GM12878 (cell line): ENCODE measurements around the gene SYPL1. TPM values are rescaled to one million over a fixed set of nuclear protein-coding genes. Genes with fewer than 3 reads are reported as not detected.

ENCODE experiments used
- ATAC-seq: fragments of 200-7000 bp; cut with Tn5 transposase; 3 replicates; pipeline ENCODE4 v1.9.1; 2020; ENCODE audit warnings: mild to moderate bottlenecking, moderate library complexity
- BruUV-seq: library from RNA; stranded (reverse); fragments of 400-500 nt; replicated peaks from 2 replicates; lab custom pipeline; 2021; lab: Mats Ljungman, UMichigan
- CTCF ChIA-PET: fragments of 300-600 bp; sonication (Branson Sonifier 250); formaldehyde crosslinking; extraction: SDS; loops from one replicate; lab custom pipeline; 2021; ENCODE audit warnings: inconsistent platforms; lab: Yijun Ruan, JAX
- POLR2A ChIA-PET: fragments of 350-600 bp; formaldehyde crosslinking; extraction: SDS; loops from one replicate; lab custom pipeline; 2021; ENCODE audit warnings: inconsistent platforms; lab: Charles Lee
- RAD21 ChIA-PET: fragments of 300-600 bp; sonication (Branson Sonifier 250); formaldehyde crosslinking; loops from one replicate; lab custom pipeline; 2023; ENCODE audit warnings: antibody characterized with exemption; ENCODE audit not compliant: unreplicated experiment; lab: Charles Lee
- SMC1A ChIA-PET: fragments of 300-600 bp; sonication (Branson Sonifier 250); formaldehyde crosslinking; loops from one replicate; lab custom pipeline; 2023; ENCODE audit not compliant: unreplicated experiment, uncharacterized antibody; lab: Charles Lee
- DNase-seq: peaks from one replicate; pipeline ENCODE4 v3.0.0-alpha.2; 2011; ENCODE audit warnings: low read depth, low spot score
- FAIRE-seq: peaks from 3 replicates; lab custom pipeline; 2011; peaks lifted over from hg19 to GRCh38; lab: Jason Lieb, UNC
- H2AFZ ChIP-seq: 2 replicates; pipeline ENCODE4 v1.6.0; 2011; ENCODE audit warnings: low read depth, low read length, control low read depth; ENCODE audit not compliant: control insufficient read depth
- H3K27ac ChIP-seq: 2 replicates; pipeline ENCODE4 v1.5.1; 2011; ENCODE audit warnings: control low read depth; ENCODE audit not compliant: control insufficient read depth, insufficient read depth
- H3K27me3 ChIP-seq, 2 experiments: replicated peaks in 1 of 2; 2 replicates each; pipeline versions ENCODE4 v1.6.0 to v1.6.1; 2011; ENCODE audit warnings: low read length in 1 of 2; ENCODE audit not compliant: control insufficient read depth in 2 of 2, insufficient read depth in 2 of 2
- H3K36me3 ChIP-seq, 2 experiments: 2 replicates each; pipeline ENCODE4 v1.5.1; 2011; ENCODE audit warnings: low read length in 1 of 2; ENCODE audit not compliant: control insufficient read depth in 2 of 2, insufficient read depth in 2 of 2
- H3K4me1 ChIP-seq: 2 replicates; pipeline ENCODE4 v1.6.1; 2011; ENCODE audit warnings: mild to moderate bottlenecking, low read length, moderate library complexity, mixed read lengths; ENCODE audit not compliant: control insufficient read depth, insufficient read depth
- H3K4me2 ChIP-seq: 2 replicates; pipeline ENCODE4 v1.6.0; 2011; ENCODE audit warnings: control low read depth; ENCODE audit not compliant: control insufficient read depth, insufficient read depth
- H3K4me3 ChIP-seq: fragments of 200-600 bp; sonication (generic); 2 replicates; pipeline ENCODE4 v1.5.1; 2016
- H3K79me2 ChIP-seq: 2 replicates; pipeline ENCODE4 v1.6.0; 2011; ENCODE audit warnings: low read length; ENCODE audit not compliant: control insufficient read depth, insufficient read depth
- H3K9ac ChIP-seq: 2 replicates; pipeline ENCODE4 v1.8.0; 2011; ENCODE audit warnings: low read length, control low read depth, mixed read lengths; ENCODE audit not compliant: control insufficient read depth, insufficient read depth
- H3K9me3 ChIP-seq: replicated peaks from 3 replicates; pipeline ENCODE4 v1.5.1; 2011; ENCODE audit warnings: mild to moderate bottlenecking, low read length; ENCODE audit not compliant: control insufficient read depth, insufficient read depth
- H4K20me1 ChIP-seq: 2 replicates; pipeline ENCODE4 v1.6.0; 2011; ENCODE audit not compliant: control insufficient read depth, insufficient read depth
- RAD21 ChIP-seq: IDR thresholded peaks from 2 replicates; pipeline ENCODE4 v1.6.1; 2011; ENCODE audit warnings: mild to moderate bottlenecking, low read depth, low read length, moderate library complexity; ENCODE audit not compliant: insufficient read depth
- WGBS: methylation state at CpG from one replicate; pipeline ENCODE4 v1.1.6; 2016; ENCODE audit warnings: low lambda C conversion rate; ENCODE audit not compliant: insufficient replicate concordance, insufficient coverage; ENCODE audit errors: missing lambda C conversion rate; 5-methylcytosine and 5-hydroxymethylcytosine counted together
- in situ Hi-C: fragments of 300-500 bp; cut with MboI; formaldehyde crosslinking; loops from 9 replicates; pipeline ENCODE4 v1.14.3; 2018; ENCODE audit warnings: mixed read lengths
- intact Hi-C: fragments of 100-400 bp; cut with micrococcal nuclease; formaldehyde crosslinking; loops from one replicate; pipeline ENCODE4 v1.14.2; 2022; ENCODE audit not compliant: unreplicated experiment
- polyA plus RNA-seq, 11 experiments: library from polyadenylated mRNA; depleted of rRNA in 4 of 11; unstranded in 6 of 11; stranded (reverse) in 5 of 11; fragments of >200 nt; fragmentation: Nextera tagmentation in 4 of 11; fragmentation: Illumina TruSeq in 1 of 11; extraction: Ambion mirVana in 4 of 11; extraction: Trizol in 1 of 11; gene quantifications; 1 replicate in 1 of 11; 2 replicates in 10 of 11; pipeline versions ENCODE4 v1.2.1 to v1.2.3, GENCODE V29; 2011 to 2016; ENCODE audit warnings: inconsistent platforms in 2 of 11, missing spikeins in 2 of 11, low read depth in 1 of 11
- total RNA-seq, 4 experiments: library from RNA; depleted of rRNA in 3 of 4; stranded (reverse); fragments of >200 nt in 3 of 4; fragmentation: Illumina TruSeq in 1 of 4; extraction: Trizol in 1 of 4; gene quantifications; 2 replicates each; pipeline versions ENCODE4 v1.2.1 to v1.2.3, GENCODE V29; 2013 to 2021
- TF ChIP-seq, protein P1 (sequence below), 3 experiments: IDR thresholded peaks in 2 of 3; conservative IDR thresholded peaks in 1 of 3; 2 replicates each; pipeline ENCODE4 v1.5.1; 2011; ENCODE audit warnings: low read depth in 3 of 3, low read length in 3 of 3, mild to moderate bottlenecking in 3 of 3, control low read depth in 2 of 3, moderate library complexity in 2 of 3, inconsistent platforms in 1 of 3, mixed read lengths in 1 of 3; ENCODE audit not compliant: control insufficient read depth in 2 of 3, insufficient read depth in 1 of 3; ENCODE audit errors: extremely low read depth in 1 of 3
- TF ChIP-seq, protein P2 (sequence below): fragments of 450-650 bp; IDR thresholded peaks from 2 replicates; pipeline ENCODE4 v1.6.1; 2017; ENCODE audit warnings: borderline replicate concordance

SYPL1 gene
- total and polyA plus RNA-seq, 10 of the 15 experiments (the other 5 are each of a cell fraction or from before 2014, with no cell fraction given): 34.5 to 177 (median 87.3) TPM

DNA sequence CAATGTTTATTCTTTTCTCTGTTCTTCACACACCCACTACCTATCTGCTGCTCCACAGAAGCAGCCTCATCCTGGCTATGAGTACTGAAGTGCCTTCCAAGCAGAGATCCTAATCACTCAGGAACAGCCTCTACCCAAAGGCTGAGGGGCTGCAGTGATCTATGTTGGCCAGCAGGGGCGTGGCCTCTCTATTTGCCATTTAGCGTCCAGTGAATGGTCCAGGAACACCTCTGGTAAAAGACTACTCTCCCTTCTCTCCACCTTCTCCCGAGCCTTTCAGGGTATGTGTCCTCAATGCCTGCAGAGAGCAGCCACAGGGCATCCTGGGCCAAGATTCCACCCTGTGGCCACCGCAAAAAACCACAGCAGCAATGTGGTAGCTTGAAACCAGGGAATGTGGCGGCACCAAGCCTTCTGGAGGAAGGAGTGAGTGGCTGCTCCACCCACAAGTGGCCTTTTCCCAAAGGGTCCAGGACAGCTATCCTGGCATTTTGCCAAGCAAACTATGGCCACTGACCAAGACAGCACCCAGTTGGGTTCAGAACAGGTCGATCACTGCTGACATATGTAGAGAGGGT lies 70.9 kb downstream of the SYPL1 start:
- ChIA-PET POLR2A (no interaction called here), RAD21 (interaction anchor here (0.9 to 4.9 kb wide), 6 partner anchors 77 to 389 kb away, joined by 3 to 43 read pairs (median 3); no protein-coding TSS in a partner anchor), SMC1A (interaction anchor here (1.1 to 5.2 kb wide), 5 partner anchors 10 to 284 kb away, joined by 3 to 54 read pairs (median 4); no protein-coding TSS in a partner anchor), CTCF (interaction anchor here (1.1 to 8.4 kb wide), 16 partner anchors 10 to 406 kb away, joined by 3 to 163 read pairs (median 5); no protein-coding TSS in a partner anchor)
- 46% methylated on average over 6 of the region's 6 CpGs for WGBS
- in situ Hi-C loops (loop anchor here (5.0 kb wide), 1 partner anchor 289 kb away; no protein-coding TSS in a partner anchor), intact Hi-C loops (loop anchor here (1.0 kb wide), 1 partner anchor 389 kb away; no protein-coding TSS in a partner anchor)
- Histone ChIP-seq H3K9ac (no peak overlapping the region), H3K9me3 (no peaks in the 10 kb centered on the region), H3K36me3 (no peaks in the 10 kb centered on the region), H3K4me1 (no peaks in the 10 kb centered on the region), H3K4me2 (no peak overlapping the region), H3K27me3 (peaks cover 0 to 6% of the 10 kb centered on the region in 2 experiments; a peak in 2 of 4 replicates), H3K4me3 (no peak overlapping the region), H3K27ac (no peak overlapping the region), H2AFZ (no peak overlapping the region), H4K20me1 (no peaks in the 10 kb centered on the region), H3K79me2 (no peaks in the 10 kb centered on the region)
- TF ChIP-seq, protein P1, sequence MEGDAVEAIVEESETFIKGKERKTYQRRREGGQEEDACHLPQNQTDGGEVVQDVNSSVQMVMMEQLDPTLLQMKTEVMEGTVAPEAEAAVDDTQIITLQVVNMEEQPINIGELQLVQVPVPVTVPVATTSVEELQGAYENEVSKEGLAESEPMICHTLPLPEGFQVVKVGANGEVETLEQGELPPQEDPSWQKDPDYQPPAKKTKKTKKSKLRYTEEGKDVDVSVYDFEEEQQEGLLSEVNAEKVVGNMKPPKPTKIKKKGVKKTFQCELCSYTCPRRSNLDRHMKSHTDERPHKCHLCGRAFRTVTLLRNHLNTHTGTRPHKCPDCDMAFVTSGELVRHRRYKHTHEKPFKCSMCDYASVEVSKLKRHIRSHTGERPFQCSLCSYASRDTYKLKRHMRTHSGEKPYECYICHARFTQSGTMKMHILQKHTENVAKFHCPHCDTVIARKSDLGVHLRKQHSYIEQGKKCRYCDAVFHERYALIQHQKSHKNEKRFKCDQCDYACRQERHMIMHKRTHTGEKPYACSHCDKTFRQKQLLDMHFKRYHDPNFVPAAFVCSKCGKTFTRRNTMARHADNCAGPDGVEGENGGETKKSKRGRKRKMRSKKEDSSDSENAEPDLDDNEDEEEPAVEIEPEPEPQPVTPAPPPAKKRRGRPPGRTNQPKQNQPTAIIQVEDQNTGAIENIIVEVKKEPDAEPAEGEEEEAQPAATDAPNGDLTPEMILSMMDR (IDR thresholded peaks at IDR 0.05 in 2 of 3, conservative IDR thresholded peaks at IDR 0.05 in 1 of 3; ENCODE audit: control insufficient read depth in 2 of 3, extremely low read depth in 1 of 3, insufficient read depth in 1 of 3, low read depth in 3 of 3, low read length in 3 of 3): peak; percentile 56 to 85 (median 82)
- TF ChIP-seq RAD21: peak; percentile 20; the same call in 1 of the 2 replicates
- TF ChIP-seq, protein P2, sequence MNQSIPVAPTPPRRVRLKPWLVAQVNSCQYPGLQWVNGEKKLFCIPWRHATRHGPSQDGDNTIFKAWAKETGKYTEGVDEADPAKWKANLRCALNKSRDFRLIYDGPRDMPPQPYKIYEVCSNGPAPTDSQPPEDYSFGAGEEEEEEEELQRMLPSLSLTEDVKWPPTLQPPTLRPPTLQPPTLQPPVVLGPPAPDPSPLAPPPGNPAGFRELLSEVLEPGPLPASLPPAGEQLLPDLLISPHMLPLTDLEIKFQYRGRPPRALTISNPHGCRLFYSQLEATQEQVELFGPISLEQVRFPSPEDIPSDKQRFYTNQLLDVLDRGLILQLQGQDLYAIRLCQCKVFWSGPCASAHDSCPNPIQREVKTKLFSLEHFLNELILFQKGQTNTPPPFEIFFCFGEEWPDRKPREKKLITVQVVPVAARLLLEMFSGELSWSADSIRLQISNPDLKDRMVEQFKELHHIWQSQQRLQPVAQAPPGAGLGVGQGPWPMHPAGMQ: no peak
- BruUV-seq: no TSS peak
- DNase-seq (no peak), ATAC-seq (peak; percentile 82), FAIRE-seq (peak; percentile 41)

Other genes starting within 250 kb of the SYPL1 start
- gene ATXN7L1, start 235.7 kb downstream of the SYPL1 start, total RNA-seq (2014; rRNA removed): 0.49 and 1.6 TPM in 2 replicates
- 1.1 and 1.4 TPM in 2 replicates for gene ATXN7L1, start 235.7 kb downstream of the SYPL1 start, total RNA-seq (2014; rRNA removed; fragmentation: Illumina TruSeq; extraction: Trizol)
- 2.2 and 2.9 TPM in 2 replicates for gene ATXN7L1, start 235.7 kb downstream of the SYPL1 start, total RNA-seq (2021)
- 0.99 and 1.1 TPM in 2 replicates for gene ATXN7L1, start 235.7 kb downstream of the SYPL1 start, polyA plus RNA-seq (2011; rRNA removed)
- 2.6 and 3.4 TPM in 2 replicates for gene ATXN7L1, start 235.7 kb downstream of the SYPL1 start, polyA plus RNA-seq (2014; fragmentation: Illumina TruSeq; extraction: Trizol)
- under 1 TPM; 0.40 to 0.72 TPM for gene ATXN7L1, start 235.7 kb downstream of the SYPL1 start, polyA plus RNA-seq (2014; fragmentation: Nextera tagmentation; extraction: Ambion mirVana)
- gene ATXN7L1, start 235.7 kb downstream of the SYPL1 start, polyA plus RNA-seq (2014; rRNA removed): 0.91 and 1.2 TPM in 2 replicates
- 1 to 10 TPM in 1 of 2 experiments, under 1 TPM in 1; 0.73 to 1.8 TPM for gene ATXN7L1, start 235.7 kb downstream of the SYPL1 start, polyA plus RNA-seq (2016; fragmentation: Nextera tagmentation; extraction: Ambion mirVana)
- gene CDHR3, start 149.0 kb downstream of the SYPL1 start, total RNA-seq (2014; rRNA removed): 0.06 TPM in 1 of 2 replicates, not detected in the other
- gene CDHR3, start 149.0 kb downstream of the SYPL1 start, total RNA-seq (2014; rRNA removed; fragmentation: Illumina TruSeq; extraction: Trizol): not detected in 2 replicates
- gene CDHR3, start 149.0 kb downstream of the SYPL1 start, total RNA-seq (2021): not detected in 2 replicates
- 0.11 and 0.12 TPM in 2 replicates for gene CDHR3, start 149.0 kb downstream of the SYPL1 start, polyA plus RNA-seq (2011; rRNA removed)
- not detected in 2 replicates for gene CDHR3, start 149.0 kb downstream of the SYPL1 start, polyA plus RNA-seq (2014; fragmentation: Illumina TruSeq; extraction: Trizol)
- not detected for gene CDHR3, start 149.0 kb downstream of the SYPL1 start, polyA plus RNA-seq (2014; fragmentation: Nextera tagmentation; extraction: Ambion mirVana)
- gene CDHR3, start 149.0 kb downstream of the SYPL1 start, polyA plus RNA-seq (2014; rRNA removed): not detected in 2 replicates
- gene CDHR3, start 149.0 kb downstream of the SYPL1 start, polyA plus RNA-seq (2016; fragmentation: Nextera tagmentation; extraction: Ambion mirVana): not detected
- gene NAMPT, start 172.7 kb upstream of the SYPL1 start, total RNA-seq (2014; rRNA removed): 70.4 and 89.2 TPM in 2 replicates
- gene NAMPT, start 172.7 kb upstream of the SYPL1 start, total RNA-seq (2014; rRNA removed; fragmentation: Illumina TruSeq; extraction: Trizol): 112 and 115 TPM in 2 replicates
- gene NAMPT, start 172.7 kb upstream of the SYPL1 start, total RNA-seq (2021): 97.0 and 102 TPM in 2 replicates
- gene NAMPT, start 172.7 kb upstream of the SYPL1 start, polyA plus RNA-seq (2011; rRNA removed): 173 and 276 TPM in 2 replicates
- gene NAMPT, start 172.7 kb upstream of the SYPL1 start, polyA plus RNA-seq (2014; fragmentation: Illumina TruSeq; extraction: Trizol): 96.3 and 122 TPM in 2 replicates
- gene NAMPT, start 172.7 kb upstream of the SYPL1 start, polyA plus RNA-seq (2014; fragmentation: Nextera tagmentation; extraction: Ambion mirVana): 10 to 100 TPM; 28.3 to 29.9 TPM
- gene NAMPT, start 172.7 kb upstream of the SYPL1 start, polyA plus RNA-seq (2014; rRNA removed): 43.6 and 60.3 TPM in 2 replicates
- 10 to 100 TPM; 67.5 to 79.6 TPM for gene NAMPT, start 172.7 kb upstream of the SYPL1 start, polyA plus RNA-seq (2016; fragmentation: Nextera tagmentation; extraction: Ambion mirVana)